ENCODE results near the gene RGS14.

The RGS14 gene

GRCh38 chr5:177311723-177312648 is 45.7 kb upstream of the RGS14 start, which contains the start of gene MXD3:
MXD3 (minus strand) TSS chr5:177311898; CDS start chr5:177311830, 68 bp downstream.
- Histone ChIP-seq H3K9me2 (replicated peaks; ENCODE audit: low read depth, low read length) (no peaks in the 10 kb centered on the region), H3F3A (ENCODE audit: low read depth) (no peaks in the 10 kb centered on the region), H3K4me1 (ENCODE audit: insufficient read depth, low read length, poor library complexity, severe bottlenecking) (peaks cover 17% of the 10 kb centered on the region), H2AFZ (ENCODE audit: low read length) (peak within 1 kb of the TSS; percentile 64; the same call in 1 of the 2 replicates), H3K4me3 (ENCODE audit: low read length, poor library complexity, severe bottlenecking) (peak within 1 kb of the TSS; percentile 83), H3K9ac (ENCODE audit: low read depth, low read length, poor library complexity, severe bottlenecking) (peak within 1 kb of the TSS; percentile 89), H3K4me2 (ENCODE audit: low read depth, low read length, poor library complexity, severe bottlenecking) (peak within 1 kb of the TSS; percentile 90), H4K20me1 (ENCODE audit: insufficient read depth, low read length, poor library complexity, severe bottlenecking) (peaks cover 19% of the 10 kb centered on the region), H3K36me3 (ENCODE audit: insufficient read depth, low read length) (no peaks in the 10 kb centered on the region; the same call in 1 of the 2 replicates), H3K9me3 (ENCODE audit: insufficient read depth, low read depth, low read length) (no peaks in the 10 kb centered on the region), H3K27me3 (ENCODE audit: insufficient read depth, low read length, poor library complexity, severe bottlenecking) (no peaks in the 10 kb centered on the region), H3K79me2 (ENCODE audit: insufficient read depth, low read length) (peaks cover 44% of the 10 kb centered on the region)
- TF ChIP-seq CTCF (conservative IDR thresholded peaks at IDR 0.05; ENCODE audit: low read length) (no peak), EZH2phosphoT487 (IDR thresholded peaks at IDR 0.05; ENCODE audit: borderline replicate concordance) (no peak)

GRCh38 chr5:177312649-177313181 is 45.0 kb upstream of the RGS14 start:
- Histone ChIP-seq H3K27me3 (ENCODE audit: insufficient read depth, low read length, poor library complexity, severe bottlenecking) (no peaks in the 10 kb centered on the region), H3K9ac (ENCODE audit: low read depth, low read length, poor library complexity, severe bottlenecking) (peak overlapping the region; percentile 89), H3K4me1 (ENCODE audit: insufficient read depth, low read length, poor library complexity, severe bottlenecking) (peaks cover 17% of the 10 kb centered on the region), H3F3A (ENCODE audit: low read depth) (no peaks in the 10 kb centered on the region), H3K36me3 (ENCODE audit: insufficient read depth, low read length) (no peaks in the 10 kb centered on the region), H4K20me1 (ENCODE audit: insufficient read depth, low read length, poor library complexity, severe bottlenecking) (peaks cover 19% of the 10 kb centered on the region), H3K9me2 (replicated peaks; ENCODE audit: low read depth, low read length) (no peaks in the 10 kb centered on the region), H2AFZ (ENCODE audit: low read length) (no peak overlapping the region), H3K79me2 (ENCODE audit: insufficient read depth, low read length) (peaks cover 43% of the 10 kb centered on the region), H3K4me2 (ENCODE audit: low read depth, low read length, poor library complexity, severe bottlenecking) (peak overlapping the region; percentile 90), H3K4me3 (ENCODE audit: low read length, poor library complexity, severe bottlenecking) (peak overlapping the region; percentile 83), H3K9me3 (ENCODE audit: insufficient read depth, low read depth, low read length) (no peaks in the 10 kb centered on the region)
- TF ChIP-seq EZH2phosphoT487 (IDR thresholded peaks at IDR 0.05; ENCODE audit: borderline replicate concordance) (no peak), CTCF (conservative IDR thresholded peaks at IDR 0.05; ENCODE audit: low read length) (peak; percentile 21; the same call in 1 of the 2 replicates)

- no peak for TF ChIP-seq CTCF (conservative IDR thresholded peaks at IDR 0.05; ENCODE audit: low read length)
- no peak for TF ChIP-seq EZH2phosphoT487 (IDR thresholded peaks at IDR 0.05; ENCODE audit: borderline replicate concordance)
- no peaks in the 10 kb centered on the region for H3K27me3 ChIP-seq (ENCODE audit: insufficient read depth, low read length, poor library complexity, severe bottlenecking)
- H3K9me3 ChIP-seq (ENCODE audit: insufficient read depth, low read depth, low read length) = no peaks in the 10 kb centered on the region
- peaks cover 17% of the 10 kb centered on the region for H3K4me1 ChIP-seq (ENCODE audit: insufficient read depth, low read length, poor library complexity, severe bottlenecking)
- H3K4me2 ChIP-seq (ENCODE audit: low read depth, low read length, poor library complexity, severe bottlenecking) = peak overlapping the region; percentile 90
- H3K36me3 ChIP-seq (ENCODE audit: insufficient read depth, low read length) = no peaks in the 10 kb centered on the region
- H3F3A ChIP-seq (ENCODE audit: low read depth) = no peaks in the 10 kb centered on the region
- peak overlapping the region; percentile 89 for H3K9ac ChIP-seq (ENCODE audit: low read depth, low read length, poor library complexity, severe bottlenecking)
- no peak overlapping the region for H2AFZ ChIP-seq (ENCODE audit: low read length)
- peaks cover 35% of the 10 kb centered on the region for H3K79me2 ChIP-seq (ENCODE audit: insufficient read depth, low read length)
- no peaks in the 10 kb centered on the region for H3K9me2 ChIP-seq (replicated peaks; ENCODE audit: low read depth, low read length)
- peaks cover 18% of the 10 kb centered on the region for H4K20me1 ChIP-seq (ENCODE audit: insufficient read depth, low read length, poor library complexity, severe bottlenecking)
- peak overlapping the region; percentile 83 for H3K4me3 ChIP-seq (ENCODE audit: low read length, poor library complexity, severe bottlenecking)
Observed at GRCh38 chr5:177313561-177314259, 44.0 kb upstream of the RGS14 start.
